GM19025 (cell line): ENCODE results near the gene PURA.

Source experiments
- ATAC-seq: cut with Tn5 transposase; IDR thresholded peaks from one replicate; pipeline ENCODE4 v1.9.1; 2021; ENCODE audit warnings: mild to moderate bottlenecking, low read depth, moderate library complexity; ENCODE audit not compliant: unreplicated experiment

PURA gene

GRCh38 chr5:140113699-140114263, at the start of gene PURA:
PURA (plus strand) TSS chr5:140114109; CDS start chr5:140114182, 73 bp downstream.
- peak; percentile 84 for ATAC-seq

GRCh38 chr5:140072812-140073211, 41.1 kb upstream of the PURA start:
- no peak for ATAC-seq

- no peak for ATAC-seq
Observed at GRCh38 chr5:140073296-140073695, 40.6 kb upstream of the PURA start.

GRCh38 chr5:140075371-140075770, 38.5 kb upstream of the PURA start:
- no peak for ATAC-seq

GRCh38 chr5:140076142-140076541, 37.8 kb upstream of the PURA start:
- ATAC-seq: no peak

- ATAC-seq: no peak
Observed at GRCh38 chr5:140076788-140077187, 37.1 kb upstream of the PURA start.

- ATAC-seq: no peak
Observed at GRCh38 chr5:140083120-140083519, 30.8 kb upstream of the PURA start.

GRCh38 chr5:140083650-140084049, 30.3 kb upstream of the PURA start:
- no peak for ATAC-seq

- no peak for ATAC-seq
Observed at GRCh38 chr5:140084541-140084940, 29.4 kb upstream of the PURA start.

- ATAC-seq: no peak
Observed at GRCh38 chr5:140090251-140090650, 23.7 kb upstream of the PURA start.

GRCh38 chr5:140093179-140093578, 20.7 kb upstream of the PURA start:
- no peak for ATAC-seq

- ATAC-seq: no peak
Observed at GRCh38 chr5:140093866-140094265, 20.0 kb upstream of the PURA start.

GRCh38 chr5:140094889-140095288, 19.0 kb upstream of the PURA start:
- no peak for ATAC-seq

- ATAC-seq: no peak
Observed at GRCh38 chr5:140101179-140101578, 12.7 kb upstream of the PURA start.

GRCh38 chr5:140103154-140103553, 10.8 kb upstream of the PURA start:
- no peak for ATAC-seq

GRCh38 chr5:140104100-140104499, 9.8 kb upstream of the PURA start:
- ATAC-seq: no peak

GRCh38 chr5:140106101-140106500, 7.8 kb upstream of the PURA start:
- ATAC-seq: no peak

GRCh38 chr5:140106805-140107311, 7.1 kb upstream of the PURA start:
- no peak for ATAC-seq

GRCh38 chr5:140107312-140108092, 6.4 kb upstream of the PURA start:
- peak; percentile 91 for ATAC-seq

GRCh38 chr5:140108093-140109017, 5.6 kb upstream of the PURA start:
- no peak for ATAC-seq
